HG03460 (cell line): ENCODE measurements around the gene OR5C1.
"Not testable (repeated sequence)": the region's sequence is repeated elsewhere in the genome, so short reads cannot be mapped to it uniquely, and the experiment has no call there.

Source experiments
- ATAC-seq: cut with Tn5 transposase; IDR thresholded peaks from one replicate; pipeline ENCODE4 v1.9.1; 2021; ENCODE audit not compliant: unreplicated experiment

OR5C1 gene

DNA sequence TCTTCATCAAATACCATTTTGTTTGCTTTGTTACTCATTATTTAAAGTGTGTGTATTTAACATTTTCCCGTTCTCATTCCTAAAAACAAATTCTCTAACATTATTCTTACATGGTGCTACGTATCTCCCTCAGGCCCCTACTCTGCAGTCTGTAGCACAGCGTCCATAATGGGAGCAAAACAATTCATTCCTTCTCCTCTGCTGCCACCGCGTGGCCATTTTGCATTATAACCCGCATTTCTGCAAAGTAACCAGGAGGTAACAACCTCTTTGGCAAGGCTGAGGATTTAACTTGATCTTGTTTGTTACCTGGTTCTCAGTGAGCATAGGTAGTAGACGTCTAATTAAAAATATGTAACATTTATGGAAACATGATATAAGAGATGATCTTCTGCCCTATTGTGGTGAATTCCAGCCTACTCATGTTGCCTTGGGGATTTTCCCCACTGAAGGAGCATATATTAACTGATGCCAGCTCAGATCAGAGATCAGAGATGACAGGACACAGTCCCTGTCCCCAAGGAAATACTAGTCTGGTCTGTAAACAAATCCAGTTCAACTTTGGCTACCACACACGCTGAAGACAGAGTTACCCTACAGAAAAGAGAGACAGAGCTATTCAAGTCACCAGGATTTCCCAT is 21.7 kb downstream of the OR5C1 start:
- ATAC-seq: peak; percentile 80

DNA sequence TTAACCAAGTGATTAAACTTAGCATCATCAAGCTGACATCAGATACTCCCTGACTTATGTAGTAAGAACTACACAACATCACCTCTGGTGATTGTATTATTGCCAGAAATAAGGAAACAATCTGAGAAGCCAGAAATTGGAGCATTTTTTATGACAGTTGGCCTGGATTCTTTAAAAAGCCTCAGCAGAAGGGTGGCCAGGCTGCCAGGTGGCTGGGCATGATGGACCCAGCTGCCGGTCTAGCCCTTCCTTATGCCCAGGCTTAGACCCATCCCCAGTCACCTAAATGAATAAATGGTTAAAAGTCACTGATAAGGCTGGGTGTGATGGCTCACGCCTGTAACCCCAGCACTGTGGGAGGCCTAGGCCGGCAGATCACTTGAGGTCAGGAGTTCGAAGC is 24.0 kb downstream of the OR5C1 start:
- ATAC-seq: no peak

DNA sequence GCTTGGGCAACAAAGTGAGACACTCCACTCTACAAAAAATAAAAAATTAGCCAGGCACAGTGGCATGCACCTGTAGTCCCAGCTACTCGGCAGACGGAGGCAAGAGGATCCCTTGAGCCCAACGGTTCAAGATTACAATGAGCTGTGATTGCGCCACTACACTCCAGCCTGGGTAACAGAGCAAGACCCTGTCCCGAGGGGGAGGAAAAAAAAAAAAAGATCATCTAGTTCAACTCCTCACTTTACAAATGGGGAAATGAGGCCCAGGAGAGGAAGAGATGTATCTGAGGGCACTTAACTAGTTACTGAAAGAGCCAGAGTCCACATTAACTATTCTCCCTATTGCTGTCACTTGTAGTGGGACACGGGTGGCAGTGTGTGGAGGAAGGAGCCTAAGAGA is 25.8 kb downstream of the OR5C1 start:
- no peak for ATAC-seq

DNA sequence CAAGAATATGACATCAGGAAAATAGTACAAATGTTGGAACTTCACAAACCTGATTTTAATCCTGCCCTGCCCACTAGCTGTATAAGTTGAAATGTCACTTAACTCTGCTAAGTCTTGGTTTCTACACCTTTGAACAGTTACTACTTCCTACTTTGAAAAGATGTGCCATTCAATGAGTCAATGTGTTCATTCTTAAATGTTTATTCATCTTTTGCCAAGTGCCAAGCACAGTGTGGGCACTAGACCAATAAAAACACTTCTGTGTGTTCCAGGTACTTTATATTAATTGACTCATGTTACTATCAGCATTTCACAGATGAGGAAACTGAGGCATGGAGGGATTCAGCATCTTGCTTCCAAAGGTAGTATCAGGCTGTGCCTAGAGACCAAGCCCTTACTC is 26.8 kb downstream of the OR5C1 start:
- no peak for ATAC-seq

DNA sequence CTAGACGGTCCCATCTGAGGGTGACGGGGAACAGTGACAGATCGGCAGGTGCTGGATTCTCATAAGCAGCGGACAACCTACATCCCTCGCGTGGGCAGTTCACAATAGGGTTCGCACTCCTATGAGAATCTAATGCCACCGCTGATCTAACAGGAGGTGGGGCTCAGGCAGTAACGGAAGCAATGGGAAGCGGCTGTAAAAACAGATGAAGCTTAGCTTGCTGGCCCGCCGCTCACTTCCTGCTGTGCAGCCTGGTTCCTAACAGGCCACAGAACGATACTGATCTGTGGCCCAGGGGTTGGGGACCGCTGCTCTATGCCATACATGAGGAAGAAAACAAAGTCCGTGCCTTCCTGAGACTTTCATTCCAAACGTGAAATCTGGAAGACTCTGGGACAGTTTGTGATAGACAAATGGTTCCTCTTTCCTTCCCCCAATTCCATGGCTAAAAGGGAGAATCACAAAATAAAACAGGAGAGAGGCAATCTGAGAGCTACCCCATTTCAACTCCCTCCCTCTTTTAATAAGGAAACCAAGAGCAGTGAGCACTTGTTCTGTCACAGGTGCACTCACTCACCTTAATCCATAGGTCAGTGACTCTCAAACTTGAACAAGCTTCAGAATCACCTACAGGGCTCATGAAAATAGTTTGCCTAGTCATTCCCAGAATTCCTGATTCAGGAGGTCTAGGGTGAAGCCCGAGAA is 27.6 kb downstream of the OR5C1 start:
- peak; percentile 70 for ATAC-seq

DNA sequence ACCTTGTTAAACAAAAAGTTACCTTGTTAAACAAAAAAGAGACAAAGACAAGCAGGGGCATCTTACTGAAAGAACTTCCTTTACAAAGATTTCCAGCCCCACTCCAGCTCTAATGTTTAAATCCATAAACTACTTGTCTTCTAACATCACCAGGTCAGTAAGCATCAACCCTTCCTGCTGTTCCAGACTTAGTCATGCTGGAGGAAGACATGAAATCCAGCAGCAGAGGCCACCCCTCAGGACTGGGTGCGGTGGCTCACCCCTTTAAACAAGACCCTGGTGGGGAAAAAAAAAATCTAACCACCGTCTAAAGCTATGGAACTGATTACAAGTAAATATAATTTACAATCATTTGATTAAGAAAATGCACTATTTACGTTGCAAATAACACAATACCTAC is 30.6 kb downstream of the OR5C1 start:
- no peak for ATAC-seq

DNA sequence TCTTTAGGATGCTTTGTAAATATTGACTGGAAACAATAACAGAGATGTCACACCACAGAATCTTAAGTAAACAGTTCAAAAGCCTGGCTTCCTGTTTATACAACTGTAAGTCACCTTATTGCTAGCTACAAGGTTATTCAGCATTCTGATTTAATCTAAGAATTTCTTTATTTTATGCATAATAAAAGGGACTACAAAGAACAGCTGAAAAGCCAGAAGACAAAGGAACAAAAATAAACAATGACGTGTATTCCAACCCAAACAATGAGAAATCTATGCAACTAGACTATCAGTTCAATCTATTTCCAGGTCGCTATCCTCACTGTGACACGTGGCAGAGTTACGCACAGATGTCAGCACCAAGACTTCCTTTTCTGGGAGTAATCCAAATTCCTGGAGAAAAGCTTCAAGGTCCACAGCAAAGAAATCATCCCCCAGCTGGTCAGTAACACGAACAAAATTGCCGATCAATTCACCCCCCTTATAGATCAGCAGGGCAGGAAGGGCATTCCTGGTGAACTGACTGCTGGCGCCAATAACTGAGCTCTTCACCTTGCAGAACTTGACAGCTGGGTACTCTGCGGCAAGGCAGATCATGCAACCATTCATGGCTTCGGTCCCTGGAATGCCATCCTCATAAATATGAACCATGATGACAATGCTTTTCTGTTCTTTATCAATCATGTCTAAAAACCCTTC is 31.2 kb downstream of the OR5C1 start:
- no peak for ATAC-seq

DNA sequence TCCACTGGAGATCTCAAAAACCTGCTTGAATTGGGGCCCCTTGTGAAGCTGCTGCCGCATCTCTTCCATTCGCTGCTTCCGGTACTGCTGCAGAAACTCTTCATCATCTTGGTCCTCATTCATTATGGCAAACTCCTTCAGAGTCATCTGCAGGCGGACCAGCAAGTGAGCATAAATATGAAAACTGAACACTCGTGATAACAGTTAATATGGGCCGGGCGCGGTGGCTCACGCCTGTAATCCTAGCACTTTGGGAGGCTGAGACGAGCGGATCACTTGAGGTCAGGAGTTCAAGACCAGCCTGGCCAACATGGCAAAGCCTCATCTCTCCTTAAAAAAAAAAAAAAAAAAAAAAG is 31.7 kb downstream of the OR5C1 start:
- no peak for ATAC-seq

DNA sequence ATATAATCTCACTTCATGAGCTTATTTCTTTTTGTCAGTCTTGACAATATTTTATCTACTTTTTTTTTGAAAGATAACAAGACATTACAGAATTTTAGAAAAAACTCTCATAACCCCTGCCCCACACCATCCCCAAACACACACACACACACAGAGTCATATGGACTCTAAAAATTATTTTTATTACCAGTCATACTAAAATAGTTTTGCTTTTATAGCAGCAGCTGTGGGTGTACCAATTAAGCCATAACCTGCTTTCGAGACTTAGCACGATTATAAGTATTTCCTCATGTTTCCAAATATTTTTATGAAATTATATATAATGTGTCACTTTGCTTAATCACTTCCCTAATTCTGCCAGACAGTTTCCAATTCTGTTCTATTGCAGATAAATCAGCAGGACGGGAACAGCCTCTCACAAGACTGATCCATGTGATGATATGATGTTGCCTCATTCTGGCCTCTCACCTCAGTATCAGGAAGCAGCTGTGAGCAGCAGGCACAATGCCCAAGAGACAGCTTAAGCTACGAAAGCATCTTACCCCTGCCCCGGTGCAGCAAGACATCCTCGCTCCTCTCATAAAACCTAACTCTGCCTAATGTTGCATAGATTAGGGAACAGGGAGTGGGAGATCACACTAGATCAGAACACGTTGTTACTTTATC is 32.7 kb downstream of the OR5C1 start:
- ATAC-seq: no peak

DNA sequence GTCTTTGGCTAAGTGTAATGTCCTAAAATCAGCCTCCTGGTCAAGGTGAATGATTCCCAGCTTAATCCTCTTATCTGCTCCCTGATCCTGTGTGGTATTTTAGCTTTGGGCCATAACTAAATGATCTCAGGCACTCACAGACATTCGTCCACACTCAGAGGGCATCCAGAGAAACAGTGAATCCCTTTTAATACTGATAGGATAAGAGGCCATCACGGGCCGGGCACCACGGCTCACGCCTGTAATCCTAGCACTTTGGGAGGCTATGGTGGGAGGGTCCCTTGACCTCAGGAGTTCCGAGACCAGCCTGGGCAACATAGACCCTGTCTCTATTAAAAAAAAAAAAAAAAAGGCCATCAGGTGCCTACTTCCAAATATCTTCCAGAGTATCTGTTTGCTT is 33.3 kb downstream of the OR5C1 start:
- no peak for ATAC-seq

DNA sequence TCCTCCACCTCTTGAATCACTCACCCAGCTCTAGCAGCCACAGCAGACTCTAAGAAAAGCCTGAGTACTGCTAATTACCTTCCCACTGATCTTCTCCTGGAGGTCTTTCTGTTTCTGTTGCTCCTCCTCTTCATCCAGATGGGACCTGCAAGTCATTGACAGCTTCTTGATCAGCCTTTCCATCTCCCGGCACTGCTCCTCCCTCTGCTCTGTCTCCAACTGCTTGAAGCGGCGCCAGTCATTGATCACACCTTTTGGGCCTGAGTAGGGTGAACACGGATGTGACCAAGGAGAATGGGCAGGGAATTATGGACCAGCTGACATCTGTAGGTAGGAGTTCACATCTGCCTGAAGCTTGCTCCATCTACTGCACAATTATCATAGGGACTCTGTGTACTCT is 34.2 kb downstream of the OR5C1 start:
- ATAC-seq: no peak

DNA sequence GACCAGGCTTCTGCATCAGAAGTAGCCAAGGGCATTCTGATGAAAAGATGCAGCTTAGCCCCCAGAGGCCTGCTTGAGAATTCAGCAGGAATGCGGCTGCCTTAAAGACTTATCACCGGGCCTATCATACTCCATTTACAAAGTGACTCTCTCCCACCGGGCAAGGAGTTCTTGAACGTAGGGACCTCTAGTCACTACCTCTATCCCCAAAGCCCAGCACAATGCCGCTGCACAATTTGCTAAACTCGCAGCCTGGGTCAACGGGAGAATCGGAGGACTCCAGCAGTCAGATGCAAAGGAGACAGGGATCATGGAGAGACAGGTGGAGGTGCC is 39.0 kb downstream of the OR5C1 start:
- peak; percentile 6 for ATAC-seq

DNA sequence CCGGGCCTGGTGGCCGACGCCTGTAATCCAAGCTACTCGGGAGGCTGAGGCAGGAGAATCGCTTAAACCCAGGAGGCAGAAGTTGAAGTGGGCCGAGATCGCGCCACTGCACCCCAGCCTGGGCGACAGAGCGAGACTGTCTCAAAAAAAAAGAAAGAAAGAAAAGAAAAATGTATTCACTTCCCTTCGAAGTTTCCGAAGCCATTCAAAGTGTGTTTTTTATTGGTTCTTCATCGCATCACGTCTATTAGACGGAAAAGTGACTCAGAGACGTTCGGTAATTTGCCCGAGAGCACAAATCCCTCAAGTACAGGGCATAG is 40.2 kb downstream of the OR5C1 start:
- ATAC-seq: not testable (repeated sequence)

DNA sequence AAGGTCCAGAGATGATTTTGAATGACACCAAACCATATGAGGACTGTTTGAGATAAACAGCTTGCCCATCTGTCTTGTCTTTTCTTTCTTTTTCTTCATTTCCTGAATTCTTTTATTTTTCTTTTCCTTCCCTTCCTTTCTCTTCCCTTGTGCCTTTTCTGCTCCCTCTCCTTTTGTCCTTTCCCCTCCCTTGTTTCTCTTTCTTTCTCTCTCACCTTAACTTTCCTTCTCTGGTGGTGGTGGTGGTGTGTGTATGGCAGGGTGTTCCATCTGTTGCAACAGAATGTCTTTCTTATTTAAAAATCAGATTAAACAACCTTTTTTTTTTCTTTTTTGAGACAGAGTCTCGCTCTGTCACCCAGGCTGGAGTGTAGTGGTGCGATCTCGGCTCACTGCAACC is 43.5 kb downstream of the OR5C1 start:
- ATAC-seq: no peak

DNA sequence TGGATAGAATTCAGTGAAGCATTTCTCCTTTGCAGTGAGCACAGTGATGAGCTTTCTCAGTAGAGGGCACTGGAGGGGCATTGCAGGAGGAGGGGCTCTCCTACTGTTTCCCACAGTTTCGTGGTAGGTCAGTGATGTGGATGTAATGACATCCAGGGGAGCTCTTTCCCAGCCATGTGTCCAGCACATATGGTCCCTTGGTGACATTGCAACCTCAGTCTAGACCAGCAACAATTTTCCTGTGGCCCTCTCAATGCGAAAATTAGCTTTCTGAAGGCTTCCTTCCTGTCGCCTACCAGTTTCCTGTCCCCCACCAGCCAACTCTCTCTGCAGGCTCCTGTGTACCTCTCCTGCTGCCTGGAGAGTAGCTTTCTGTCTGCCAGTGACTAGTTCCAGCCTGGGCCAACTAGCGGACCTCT is 46.6 kb downstream of the OR5C1 start:
- ATAC-seq: no peak

DNA sequence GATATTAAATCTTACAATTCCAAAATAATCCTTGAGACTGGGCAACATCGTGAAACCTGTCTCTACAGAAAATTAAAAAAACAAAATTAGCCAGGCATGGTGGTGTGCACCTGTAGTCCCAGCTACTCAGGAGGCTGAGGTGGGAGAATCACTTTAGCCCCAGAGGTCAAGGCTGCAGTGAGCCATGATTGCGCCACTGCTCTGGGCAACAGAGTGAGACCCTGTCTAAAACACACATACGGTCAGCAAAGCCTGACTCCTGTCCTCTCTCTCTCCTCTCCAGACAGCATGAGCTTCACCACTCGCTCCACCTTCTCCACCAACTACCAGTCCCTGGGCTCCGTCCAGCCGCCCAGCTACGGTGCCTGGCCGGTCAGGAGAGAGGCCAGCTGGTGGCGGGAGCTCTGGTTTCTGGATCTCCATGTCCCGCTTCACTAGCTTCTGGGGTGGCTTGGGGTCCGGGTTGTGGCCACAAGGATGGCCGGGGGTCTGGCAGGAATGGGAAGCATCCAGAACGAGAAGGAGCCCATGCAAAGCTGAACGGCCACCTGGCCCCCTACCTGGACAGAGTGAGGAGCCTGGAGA is 48.6 kb downstream of the OR5C1 start:
- ATAC-seq: no peak

DNA sequence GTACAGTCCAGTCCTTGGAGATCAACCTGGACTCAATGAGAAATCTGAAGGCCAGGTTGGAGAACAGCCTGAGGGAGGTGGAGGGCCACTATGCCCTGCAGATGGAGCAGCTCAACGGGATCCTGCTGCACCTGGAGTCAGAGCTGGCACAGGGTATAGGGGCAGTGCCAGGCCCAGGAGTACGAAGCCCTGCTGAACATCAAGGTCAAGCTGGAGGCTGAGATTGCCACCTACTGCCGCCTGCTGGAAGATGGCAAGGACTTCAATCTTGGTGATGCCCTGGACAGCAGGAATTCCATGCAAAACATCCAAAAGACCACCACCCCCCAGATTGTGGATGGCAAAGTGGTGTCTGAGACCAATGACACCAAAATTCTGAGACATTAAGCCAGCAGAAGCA is 49.7 kb downstream of the OR5C1 start:
- not testable (repeated sequence) for ATAC-seq
